ENCODE results near the gene PRRG4. TPM values are rescaled to one million over a fixed set of nuclear protein-coding genes. Genes with fewer than 3 reads are reported as not detected.
"Not testable (repeated sequence)": the region's sequence is repeated elsewhere in the genome, so short reads cannot be mapped to it uniquely, and the experiment has no call there.

Gene PRRG4
- total RNA-seq, 1 donor from 2014 or later: under 0.01 TPM

GRCh38 chr11:32829157-32829679 lies 509 bp upstream of the PRRG4 start:
- FAIRE-seq (no peak), DNase-seq (ENCODE audit: low spot score in 2 of 2) (peak in 1 of 2 donors; percentile 12)

DNA sequence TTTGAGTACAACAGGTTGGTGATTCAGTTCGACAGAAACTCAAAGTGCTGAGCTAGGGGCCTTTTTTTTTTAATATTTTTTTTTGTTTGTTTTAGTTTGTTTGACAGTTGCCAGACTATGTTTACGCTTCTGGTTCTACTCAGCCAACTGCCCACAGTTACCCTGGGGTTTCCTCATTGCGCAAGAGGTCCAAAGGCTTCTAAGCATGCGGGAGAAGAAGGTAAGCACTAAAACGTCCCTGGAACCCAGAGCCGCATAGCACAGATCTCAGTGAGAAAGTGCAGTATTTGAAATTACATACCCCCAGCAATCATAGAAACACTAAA lies 649 bp downstream of the PRRG4 start:
- DNase-seq (ENCODE audit: low spot score in 2 of 2): peak in 1 of 2 donors; percentile 18
- no peak for FAIRE-seq

DNA sequence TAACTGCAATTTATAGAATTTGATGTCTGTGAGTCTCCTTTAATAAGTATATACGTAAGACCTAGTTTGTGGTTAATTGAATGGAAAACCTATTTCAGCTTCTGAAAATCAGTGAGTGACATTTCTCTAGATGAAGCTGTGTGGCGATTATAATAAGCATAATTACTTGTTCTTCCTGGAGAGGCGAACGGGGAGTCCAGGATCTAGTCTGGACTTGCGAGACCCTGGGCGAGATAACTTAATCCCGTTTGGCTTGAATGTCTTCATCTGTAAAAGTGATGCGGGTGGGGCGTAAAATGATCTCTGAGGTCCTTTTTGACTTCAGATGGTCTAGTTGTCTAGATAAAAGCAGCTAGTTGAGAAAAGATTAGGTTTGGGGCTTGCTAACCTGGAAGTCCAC lies 1.1 kb downstream of the PRRG4 start:
- DNase-seq (ENCODE audit: low spot score in 2 of 2) (no peak), FAIRE-seq (no peak)

DNA sequence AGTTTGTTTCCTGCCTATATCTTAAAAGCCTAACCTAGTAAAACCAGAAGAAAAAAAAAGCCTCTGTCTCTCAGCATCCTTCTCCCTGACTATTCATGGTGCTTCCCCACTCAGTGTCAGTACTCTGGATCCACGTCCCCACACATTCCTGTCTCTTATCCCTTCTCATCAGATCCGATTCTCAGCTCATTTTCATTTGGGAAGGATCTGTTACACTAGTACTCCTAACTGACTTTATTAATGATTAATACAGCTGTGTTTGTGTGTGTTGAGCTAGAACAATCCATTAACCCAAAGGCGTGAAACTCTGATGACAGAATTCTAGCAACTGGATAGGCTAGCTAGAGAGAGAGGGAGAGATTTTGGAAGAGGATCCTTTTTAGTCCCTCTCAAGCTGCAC lies 1.5 kb downstream of the PRRG4 start:
- no peak for FAIRE-seq
- DNase-seq (ENCODE audit: low spot score in 2 of 2): no peak

- DNase-seq (ENCODE audit: low spot score in 2 of 2): no peak
- FAIRE-seq: no peak
These were observed 4.2 kb downstream of the PRRG4 start for GRCh38 chr11:32833921-32834320.

DNA sequence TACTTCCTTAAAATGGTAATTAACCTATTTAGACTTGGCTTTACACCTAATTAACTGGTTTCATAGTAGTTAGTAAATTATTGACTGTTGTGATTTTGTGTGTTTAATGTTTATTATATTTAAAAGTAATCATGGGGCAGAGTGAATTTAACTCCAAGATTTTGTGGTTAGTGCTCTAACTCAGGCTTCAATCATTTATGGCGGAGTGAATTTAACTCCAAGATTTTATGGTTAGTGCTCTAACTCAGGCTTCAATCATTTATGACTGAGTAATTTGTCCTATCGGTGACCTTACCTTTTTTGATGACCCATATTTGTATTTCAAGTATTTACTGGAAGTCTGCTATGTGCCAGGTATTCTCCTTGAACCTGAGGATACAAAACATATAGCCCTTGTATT lies 7.2 kb downstream of the PRRG4 start:
- DNase-seq (ENCODE audit: low spot score in 2 of 2): no peak
- FAIRE-seq: no peak

GRCh38 chr11:32838505-32839274 lies 9.0 kb downstream of the PRRG4 start:
- FAIRE-seq: no peak
- DNase-seq (ENCODE audit: low spot score in 2 of 2): no peak

GRCh38 chr11:32839308-32839707 lies 9.6 kb downstream of the PRRG4 start:
- FAIRE-seq (peak; percentile 100), DNase-seq (ENCODE audit: low spot score in 2 of 2) (no peak)

DNA sequence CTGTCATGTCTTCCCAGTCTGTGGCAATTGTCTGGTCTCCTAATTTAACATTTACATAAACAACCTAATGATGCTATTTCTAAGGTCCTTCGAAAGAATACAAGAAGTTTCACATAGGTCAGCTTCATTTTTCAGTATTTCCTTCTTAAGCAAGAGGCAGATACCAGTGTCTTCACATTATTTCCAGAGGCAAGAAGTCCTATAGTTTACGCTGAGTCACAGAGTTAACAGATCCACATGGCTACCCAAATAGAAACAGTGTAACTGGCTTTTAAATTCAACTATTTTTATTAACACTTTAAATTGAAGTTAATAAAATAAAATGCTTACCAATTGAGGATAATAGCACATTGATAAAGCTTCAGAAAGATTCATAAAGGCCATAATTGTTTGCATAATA lies 10.9 kb downstream of the PRRG4 start:
- no peak for DNase-seq (ENCODE audit: low spot score in 2 of 2)
- no peak for FAIRE-seq

DNA sequence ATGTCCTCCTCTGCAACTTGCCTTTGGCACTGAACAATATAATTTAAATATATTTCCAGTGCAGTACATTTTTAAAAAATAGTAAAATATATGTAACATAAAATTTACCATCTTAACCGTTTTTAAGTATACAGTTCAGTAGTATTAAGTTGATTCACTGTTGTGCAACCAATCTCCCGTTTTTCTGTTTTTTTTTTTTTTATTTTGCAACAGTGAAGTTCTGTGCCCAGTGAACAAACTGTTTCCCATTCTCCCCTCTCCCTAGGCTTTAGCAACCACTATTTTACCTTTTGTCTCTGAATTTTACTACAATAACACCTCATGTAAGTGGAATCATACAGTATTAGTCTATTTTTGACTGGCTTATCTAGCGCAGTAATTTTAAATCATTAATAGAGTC lies 13.8 kb downstream of the PRRG4 start:
- no peak for FAIRE-seq

GRCh38 chr11:32847511-32847910 lies 17.8 kb downstream of the PRRG4 start:
- no peak for DNase-seq (ENCODE audit: low spot score in 2 of 2)
- no peak for FAIRE-seq

More for the DNA sequence above, 13.8 kb downstream of the PRRG4 start:
- DNase-seq (ENCODE audit: low spot score in 2 of 2): no peak

DNA sequence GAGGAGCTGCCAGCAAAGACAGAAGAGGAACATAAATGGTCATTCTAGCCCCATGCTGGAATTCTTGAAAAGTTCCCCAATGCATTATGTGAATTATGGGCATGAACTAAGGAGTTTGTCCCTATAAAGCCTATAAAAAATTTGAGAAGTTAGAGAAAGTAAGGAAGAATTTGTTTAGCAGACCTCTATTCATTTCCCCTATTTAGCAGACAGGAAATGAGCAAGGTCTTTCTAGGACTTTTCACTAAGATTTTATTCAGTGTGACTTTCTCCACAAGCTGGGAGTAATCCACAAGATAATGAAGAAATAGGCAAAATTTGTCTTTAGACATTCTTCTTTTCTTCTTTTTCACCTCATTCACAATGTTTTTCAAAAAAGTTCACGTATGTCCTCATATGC lies 20.0 kb downstream of the PRRG4 start:
- DNase-seq (ENCODE audit: low spot score in 2 of 2) (no peak), FAIRE-seq (no peak)

GRCh38 chr11:32851251-32851650 lies 21.5 kb downstream of the PRRG4 start:
- FAIRE-seq (no peak), DNase-seq (ENCODE audit: low spot score in 2 of 2) (no peak)

DNA sequence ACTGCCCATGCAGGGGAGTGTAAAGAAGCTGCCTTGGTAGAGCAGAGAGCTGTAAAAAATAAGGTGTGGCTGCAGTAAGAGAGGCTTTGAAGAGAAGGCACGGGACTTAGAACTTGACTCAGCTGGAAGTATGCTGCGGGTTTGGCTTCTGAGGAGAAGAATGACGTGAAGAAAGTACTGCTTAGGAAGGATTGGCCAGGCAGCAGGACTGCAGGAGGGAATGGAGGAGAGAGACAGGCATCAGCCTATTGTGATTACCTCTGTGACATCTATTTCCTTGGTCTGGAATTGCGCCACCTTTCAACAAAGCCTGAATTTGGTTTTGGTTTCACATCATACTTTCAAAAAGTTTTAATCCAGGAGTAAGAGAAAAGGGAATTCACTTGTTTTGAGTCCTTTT lies 22.5 kb downstream of the PRRG4 start:
- DNase-seq (ENCODE audit: low spot score in 2 of 2) (no peak), FAIRE-seq (no peak)

DNA sequence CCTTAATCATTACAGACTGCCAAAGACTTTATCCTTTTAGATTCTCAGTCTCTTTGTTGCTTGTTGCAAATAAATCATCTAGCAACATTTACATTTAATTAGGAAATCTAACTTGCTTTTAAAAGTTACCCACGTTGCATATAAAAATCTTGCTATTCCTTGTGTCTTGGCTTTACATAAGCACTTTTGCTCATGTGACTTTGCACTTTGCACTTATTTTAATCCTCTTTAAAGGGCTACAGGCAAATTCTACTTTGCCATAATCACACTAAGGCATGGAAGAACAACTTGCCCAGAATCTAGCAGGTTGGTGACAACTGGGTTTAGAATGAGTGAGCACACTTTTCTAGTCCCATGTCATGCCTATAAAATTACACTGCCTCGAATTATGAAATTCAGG lies 25.9 kb downstream of the PRRG4 start:
- DNase-seq (ENCODE audit: low spot score in 2 of 2) (no peak), FAIRE-seq (no peak)

DNA sequence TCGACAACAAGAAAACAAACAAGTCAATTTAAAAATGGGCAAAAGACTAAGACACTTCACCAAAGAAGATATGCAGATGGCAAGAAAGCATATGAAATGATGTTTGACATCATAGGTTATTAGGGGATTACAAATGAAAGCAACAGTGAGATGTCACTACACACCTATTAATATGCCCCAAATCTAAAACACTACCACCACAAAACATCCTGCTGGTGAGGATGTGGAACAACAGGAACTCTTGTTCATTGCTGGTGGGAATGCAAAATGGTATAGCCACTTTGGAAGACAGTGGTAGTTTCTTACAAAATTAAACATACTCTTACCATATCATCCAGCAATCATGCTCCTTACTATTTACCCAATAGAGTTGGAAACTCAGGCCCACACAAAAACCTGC lies 29.0 kb downstream of the PRRG4 start:
- FAIRE-seq (no peak), DNase-seq (ENCODE audit: low spot score in 2 of 2) (no peak)

DNA sequence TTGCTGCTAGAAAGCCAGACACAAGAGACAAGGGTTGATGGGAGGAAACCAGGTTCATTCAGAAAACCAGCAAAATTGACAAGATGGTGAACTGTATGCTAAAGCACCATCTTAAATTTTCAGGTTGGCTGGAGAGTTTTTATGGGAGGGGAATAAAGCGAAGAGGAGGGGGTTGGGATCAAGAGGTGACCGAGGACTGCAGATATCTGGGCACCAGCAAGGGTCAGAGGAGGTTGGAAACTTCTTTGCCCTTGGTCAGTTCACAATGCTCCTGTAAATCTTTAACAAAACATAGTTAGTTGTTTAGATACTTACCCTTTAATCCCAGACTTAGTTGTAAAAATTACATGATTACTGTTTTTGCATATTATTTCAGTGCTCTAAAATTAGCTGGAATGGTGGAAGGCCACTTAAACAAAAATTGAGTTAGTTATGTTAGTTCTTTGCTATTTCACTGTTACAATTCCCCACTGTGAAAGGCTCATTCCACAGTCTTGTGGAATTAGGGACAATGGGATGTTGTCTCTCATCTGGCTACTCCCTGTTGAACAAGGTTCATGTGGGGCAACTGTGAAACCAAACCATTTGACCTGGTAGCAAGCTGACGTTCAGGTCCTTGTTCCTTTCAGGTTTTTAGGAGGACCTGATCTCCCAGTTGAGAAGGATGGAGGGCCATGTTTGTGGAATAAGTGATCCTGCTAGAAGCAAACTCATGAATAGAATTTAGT lies 32.3 kb downstream of the PRRG4 start:
- DNase-seq (ENCODE audit: low spot score in 2 of 2) (no peak), FAIRE-seq (no peak)

DNA sequence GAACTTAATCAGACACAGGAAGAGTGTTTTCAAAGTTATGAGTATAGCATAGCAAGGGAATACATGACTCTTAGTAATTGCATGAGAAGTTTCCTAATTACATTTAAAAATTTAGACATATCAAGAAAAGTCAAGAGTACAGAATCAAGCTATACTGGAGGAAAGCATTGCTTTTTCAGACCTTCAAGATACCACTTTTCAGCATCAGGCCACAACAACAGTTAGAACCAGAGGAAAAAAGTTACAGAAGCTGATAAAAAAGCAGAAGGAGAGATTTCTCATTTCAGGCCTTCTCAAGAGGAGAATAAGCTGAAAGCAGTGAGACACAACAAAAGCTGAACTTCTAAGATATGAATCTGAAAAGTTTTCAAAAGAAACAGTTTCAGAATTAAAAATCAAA lies 34.8 kb downstream of the PRRG4 start:
- DNase-seq (ENCODE audit: low spot score in 2 of 2) (no peak), FAIRE-seq (no peak)

DNA sequence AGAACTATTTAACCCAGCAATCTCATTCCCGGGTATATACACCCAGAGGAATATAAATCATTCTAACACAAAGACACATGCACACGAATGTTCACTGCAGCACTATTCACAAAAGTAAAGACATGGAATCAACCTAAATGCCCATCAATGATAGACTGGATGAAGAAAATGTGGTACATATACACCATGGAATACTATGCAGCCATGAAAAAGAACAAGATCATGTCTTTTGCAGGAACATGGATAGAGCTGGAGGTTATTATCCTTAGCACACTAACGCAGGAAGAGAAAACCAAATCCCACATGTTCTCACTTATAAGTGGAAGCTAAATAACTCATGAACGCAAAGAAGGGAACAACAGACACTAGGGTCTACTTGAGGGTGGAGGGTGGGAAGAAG lies 39.0 kb downstream of the PRRG4 start:
- FAIRE-seq; DNase-seq (ENCODE audit: low spot score in 2 of 2): not testable (repeated sequence)

- DNase-seq (ENCODE audit: low spot score in 2 of 2) (no peak), FAIRE-seq (no peak)
These were observed 40.9 kb downstream of the PRRG4 start for GRCh38 chr11:32870676-32871075.

GRCh38 chr11:32874132-32874531 lies 44.4 kb downstream of the PRRG4 start:
- DNase-seq (ENCODE audit: low spot score in 2 of 2) (no peak), FAIRE-seq (no peak)

DNA sequence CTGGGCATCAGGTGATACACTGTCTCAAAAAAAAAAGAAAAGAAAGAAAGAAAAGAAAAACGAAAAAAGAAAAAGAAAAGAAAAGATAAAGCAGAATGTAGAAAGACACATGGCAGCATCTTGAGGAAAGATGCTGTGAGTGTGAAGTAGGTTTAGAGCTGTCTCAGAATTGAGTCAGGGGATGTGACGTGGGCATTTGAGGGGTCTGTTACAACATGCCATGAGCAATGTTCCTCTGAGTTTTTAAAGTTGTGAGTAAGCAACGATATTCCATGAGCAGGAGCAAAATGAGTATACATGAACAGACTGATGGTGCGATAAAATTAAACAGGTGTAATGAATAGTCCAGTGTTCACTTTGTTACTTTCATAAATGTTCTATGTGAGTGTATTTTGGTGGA lies 51.6 kb downstream of the PRRG4 start:
- DNase-seq (ENCODE audit: low spot score in 2 of 2) (no peak), FAIRE-seq (no peak)

Measured in frontal cortex (tissue), 4 donors.